ENCODE results near the gene SCO2.

The SCO2 gene

DNA sequence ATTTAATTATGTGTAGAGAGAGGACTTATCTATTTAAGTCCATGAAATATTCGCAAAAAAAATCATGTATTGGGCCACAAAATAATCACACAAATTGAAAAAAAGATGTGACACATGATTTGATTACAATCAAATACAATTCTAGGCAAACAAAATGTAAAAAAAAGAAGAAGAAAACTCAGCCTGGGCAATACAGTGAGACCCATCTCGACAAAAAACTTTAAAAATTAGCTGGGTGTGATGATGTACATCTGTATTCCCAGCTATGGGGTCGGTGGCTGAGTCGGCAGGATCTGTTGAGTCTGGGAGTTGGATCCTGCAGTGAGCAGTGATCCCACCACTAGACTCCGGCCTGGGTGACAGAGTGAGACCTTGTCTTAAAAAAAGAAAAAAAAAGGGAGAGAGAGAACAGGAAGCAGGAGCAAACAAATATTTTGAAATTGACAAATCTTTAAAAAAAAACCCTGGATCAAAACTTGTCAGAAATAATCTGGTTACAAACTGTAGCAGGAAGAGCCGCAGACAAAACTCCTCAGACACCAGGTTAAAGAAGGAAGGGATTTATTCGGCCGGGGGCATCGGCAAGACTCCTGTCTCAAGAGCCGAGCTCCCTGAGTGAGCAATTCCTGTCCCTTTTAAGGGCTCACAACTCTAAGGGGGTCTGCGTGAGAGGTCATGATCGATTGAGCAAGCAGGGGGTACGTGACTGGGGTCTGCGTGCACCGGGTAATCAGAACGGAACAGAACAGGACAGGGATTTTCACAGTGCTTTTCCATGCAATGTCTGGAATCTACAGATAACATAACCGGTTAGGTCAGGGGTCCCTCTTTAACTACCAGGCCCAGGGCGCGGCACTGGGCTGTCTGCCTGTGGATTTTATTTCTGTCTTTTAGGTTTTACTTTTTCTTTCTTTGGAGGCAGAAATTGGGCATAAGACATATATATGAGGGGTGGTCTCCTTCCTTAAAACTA, 7.7 kb upstream of the SCO2 start:
- no peak overlapping the region for H3K27ac ChIP-seq (ENCODE audit: low read length)
- H3K4me2 ChIP-seq (ENCODE audit: insufficient read depth, low read length), result no peak overlapping the region
- H3K9me3 ChIP-seq (ENCODE audit: insufficient read depth, low read length, severe bottlenecking), result no peaks in the 10 kb centered on the region
- peaks cover 5% of the 10 kb centered on the region; the same call in 1 of the 2 replicates for H4K20me1 ChIP-seq (ENCODE audit: insufficient read depth, low read length)
- no peak overlapping the region for H3K4me3 ChIP-seq (ENCODE audit: low read depth in 1 of 2, low read length in 2 of 2)
- ATAC-seq (ENCODE audit: insufficient read depth, low read depth) (no peak), DNase-seq (no peak)
- H3K27me3 ChIP-seq (ENCODE audit: insufficient read depth, low read length, poor library complexity), result no peaks in the 10 kb centered on the region
- no peak for TF ChIP-seq EZH2 (IDR thresholded peaks at IDR 0.05; ENCODE audit: borderline replicate concordance, low read depth, low read length, severe bottlenecking)
- TF ChIP-seq, protein P1, sequence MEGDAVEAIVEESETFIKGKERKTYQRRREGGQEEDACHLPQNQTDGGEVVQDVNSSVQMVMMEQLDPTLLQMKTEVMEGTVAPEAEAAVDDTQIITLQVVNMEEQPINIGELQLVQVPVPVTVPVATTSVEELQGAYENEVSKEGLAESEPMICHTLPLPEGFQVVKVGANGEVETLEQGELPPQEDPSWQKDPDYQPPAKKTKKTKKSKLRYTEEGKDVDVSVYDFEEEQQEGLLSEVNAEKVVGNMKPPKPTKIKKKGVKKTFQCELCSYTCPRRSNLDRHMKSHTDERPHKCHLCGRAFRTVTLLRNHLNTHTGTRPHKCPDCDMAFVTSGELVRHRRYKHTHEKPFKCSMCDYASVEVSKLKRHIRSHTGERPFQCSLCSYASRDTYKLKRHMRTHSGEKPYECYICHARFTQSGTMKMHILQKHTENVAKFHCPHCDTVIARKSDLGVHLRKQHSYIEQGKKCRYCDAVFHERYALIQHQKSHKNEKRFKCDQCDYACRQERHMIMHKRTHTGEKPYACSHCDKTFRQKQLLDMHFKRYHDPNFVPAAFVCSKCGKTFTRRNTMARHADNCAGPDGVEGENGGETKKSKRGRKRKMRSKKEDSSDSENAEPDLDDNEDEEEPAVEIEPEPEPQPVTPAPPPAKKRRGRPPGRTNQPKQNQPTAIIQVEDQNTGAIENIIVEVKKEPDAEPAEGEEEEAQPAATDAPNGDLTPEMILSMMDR (IDR thresholded peaks at IDR 0.05; ENCODE audit: borderline replicate concordance, extremely low read depth, low read length, poor library complexity, severe bottlenecking), result no peak
- no peaks in the 10 kb centered on the region for H3K4me1 ChIP-seq (ENCODE audit: insufficient read depth, low read length)
- no peaks in the 10 kb centered on the region for H3K36me3 ChIP-seq (ENCODE audit: insufficient read depth, low read length)
- no peak overlapping the region for H2AFZ ChIP-seq (ENCODE audit: low read depth, low read length)
- no peak overlapping the region for H3K9ac ChIP-seq (ENCODE audit: low read depth, low read length)
- no peaks in the 10 kb centered on the region for H3K79me2 ChIP-seq (ENCODE audit: insufficient read depth, low read length)

- Histone ChIP-seq H3K79me2 (ENCODE audit: insufficient read depth, low read length) (peaks cover under 1% of the 10 kb centered on the region; the same call in 1 of the 2 replicates), H4K20me1 (ENCODE audit: insufficient read depth, low read length) (peaks cover 5% of the 10 kb centered on the region; the same call in 1 of the 2 replicates), H3K27me3 (ENCODE audit: insufficient read depth, low read length, poor library complexity) (no peaks in the 10 kb centered on the region), H3K27ac (ENCODE audit: low read length) (no peak overlapping the region), H3K4me3 (ENCODE audit: low read depth in 1 of 2, low read length in 2 of 2) (no peak overlapping the region), H3K9ac (ENCODE audit: low read depth, low read length) (no peak overlapping the region), H3K4me2 (ENCODE audit: insufficient read depth, low read length) (no peak overlapping the region), H3K36me3 (ENCODE audit: insufficient read depth, low read length) (no peaks in the 10 kb centered on the region), H3K9me3 (ENCODE audit: insufficient read depth, low read length, severe bottlenecking) (no peaks in the 10 kb centered on the region), H2AFZ (ENCODE audit: low read depth, low read length) (no peak overlapping the region), H3K4me1 (ENCODE audit: insufficient read depth, low read length) (peaks cover 4% of the 10 kb centered on the region)
- no peak for DNase-seq
- no peak for TF ChIP-seq EZH2 (IDR thresholded peaks at IDR 0.05; ENCODE audit: borderline replicate concordance, low read depth, low read length, severe bottlenecking)
- TF ChIP-seq, protein P1 (IDR thresholded peaks at IDR 0.05; ENCODE audit: borderline replicate concordance, extremely low read depth, low read length, poor library complexity, severe bottlenecking), result no peak
- ATAC-seq (ENCODE audit: insufficient read depth, low read depth), result no peak
Observed at GRCh38 chr22:50531962-50532674, 6.7 kb upstream of the SCO2 start.

GRCh38 chr22:50531546-50531961, 6.2 kb upstream of the SCO2 start:
- Histone ChIP-seq H3K9me3 (ENCODE audit: insufficient read depth, low read length, severe bottlenecking) (no peaks in the 10 kb centered on the region), H3K27me3 (ENCODE audit: insufficient read depth, low read length, poor library complexity) (no peaks in the 10 kb centered on the region), H3K36me3 (ENCODE audit: insufficient read depth, low read length) (no peaks in the 10 kb centered on the region), H2AFZ (ENCODE audit: low read depth, low read length) (no peak overlapping the region), H3K4me3 (ENCODE audit: low read depth in 1 of 2, low read length in 2 of 2) (no peak overlapping the region), H3K79me2 (ENCODE audit: insufficient read depth, low read length) (peaks cover 6% of the 10 kb centered on the region), H4K20me1 (ENCODE audit: insufficient read depth, low read length) (peaks cover 5% of the 10 kb centered on the region; the same call in 1 of the 2 replicates), H3K4me2 (ENCODE audit: insufficient read depth, low read length) (no peak overlapping the region), H3K27ac (ENCODE audit: low read length) (no peak overlapping the region), H3K4me1 (ENCODE audit: insufficient read depth, low read length) (peaks cover 10% of the 10 kb centered on the region), H3K9ac (ENCODE audit: low read depth, low read length) (no peak overlapping the region)
- TF ChIP-seq, protein P1 (IDR thresholded peaks at IDR 0.05; ENCODE audit: borderline replicate concordance, extremely low read depth, low read length, poor library complexity, severe bottlenecking), result no peak
- TF ChIP-seq EZH2 (IDR thresholded peaks at IDR 0.05; ENCODE audit: borderline replicate concordance, low read depth, low read length, severe bottlenecking), result no peak
- ATAC-seq (ENCODE audit: insufficient read depth, low read depth), result no peak
- no peak for DNase-seq

All from DND-41 (cell line).